Keratinocyte (primary cell): ENCODE data around the gene ELOVL7. TPM values are rescaled to one million over a fixed set of nuclear protein-coding genes. Genes with fewer than 3 reads are reported as not detected.

ENCODE experiments used
- DNase-seq: peaks from one replicate; pipeline ENCODE4 v3.0.0-alpha.2; 2011; ENCODE audit warnings: low read depth, missing footprints, low spot score
- FAIRE-seq: peaks from 2 replicates; lab custom pipeline; 2011; peaks lifted over from hg19 to GRCh38; lab: Jason Lieb, UNC
- H2AFZ ChIP-seq: 2 replicates; pipeline ENCODE4 v1.6.0; 2012; ENCODE audit warnings: low read length, control low read depth, inconsistent platforms; ENCODE audit not compliant: control insufficient read depth
- H3K27ac ChIP-seq: 2 replicates; pipeline ENCODE4 v1.5.1; 2011; ENCODE audit warnings: low read length; ENCODE audit not compliant: control insufficient read depth, insufficient read depth
- H3K27me3 ChIP-seq: 3 replicates; pipeline ENCODE4 v1.6.0; 2011; ENCODE audit warnings: low read length; ENCODE audit not compliant: control insufficient read depth, insufficient read depth; ENCODE audit errors: extremely low read depth
- H3K36me3 ChIP-seq, 2 experiments: 2 replicates in 1 of 2; 3 replicates in 1 of 2; pipeline ENCODE4 v1.5.1; 2011; ENCODE audit warnings: low read length in 2 of 2, mild to moderate bottlenecking in 1 of 2; ENCODE audit not compliant: control insufficient read depth in 2 of 2, insufficient read depth in 2 of 2; ENCODE audit errors: extremely low read depth in 1 of 2
- H3K4me1 ChIP-seq: 3 replicates; pipeline ENCODE4 v1.5.1; 2011; ENCODE audit warnings: low read length; ENCODE audit not compliant: control insufficient read depth, insufficient read depth; ENCODE audit errors: extremely low read depth
- H3K4me2 ChIP-seq: 3 replicates; pipeline ENCODE4 v1.6.0; 2011; ENCODE audit warnings: low read depth, low read length; ENCODE audit not compliant: control insufficient read depth, insufficient read depth; ENCODE audit errors: extremely low read depth
- H3K4me3 ChIP-seq, 3 experiments: fragments of 200-600 bp in 1 of 3; sonication (generic) in 1 of 3; 2 replicates in 2 of 3; 3 replicates in 1 of 3; pipeline ENCODE4 v1.5.1; 2011 to 2016; ENCODE audit warnings: low read length in 3 of 3, mild to moderate bottlenecking in 3 of 3, control low read depth in 2 of 3, inconsistent platforms in 1 of 3, low read depth in 1 of 3, mixed read lengths in 1 of 3, mixed run types in 1 of 3, moderate library complexity in 1 of 3; ENCODE audit not compliant: control insufficient read depth in 2 of 3, insufficient read depth in 2 of 3; ENCODE audit errors: extremely low read depth in 1 of 3
- H3K79me2 ChIP-seq: 2 replicates; pipeline ENCODE4 v1.6.0; 2012; ENCODE audit warnings: low read length; ENCODE audit not compliant: control insufficient read depth, insufficient read depth
- H3K9ac ChIP-seq: 3 replicates; pipeline ENCODE4 v1.6.0; 2011; ENCODE audit warnings: low read length; ENCODE audit not compliant: control insufficient read depth, insufficient read depth; ENCODE audit errors: extremely low read depth
- H3K9me1 ChIP-seq: 3 replicates; pipeline ENCODE4 v1.6.0; 2011; ENCODE audit warnings: low read length; ENCODE audit not compliant: control insufficient read depth, insufficient read depth; ENCODE audit errors: extremely low read depth
- H3K9me3 ChIP-seq: 2 replicates; pipeline ENCODE4 v1.5.1; 2012; ENCODE audit warnings: low read depth, low read length; ENCODE audit not compliant: control insufficient read depth
- H4K20me1 ChIP-seq: 3 replicates; pipeline ENCODE4 v1.6.0; 2011; ENCODE audit warnings: low read length; ENCODE audit not compliant: control insufficient read depth, insufficient read depth; ENCODE audit errors: extremely low read depth
- EZH2 ChIP-seq: IDR thresholded peaks from one replicate; pipeline ENCODE4 v1.6.1; 2012; ENCODE audit warnings: inconsistent platforms, mild to moderate bottlenecking, low read length, moderate library complexity
- dilution Hi-C: fragments of 300-500 bp; cut with MboI; formaldehyde crosslinking; loops from one replicate; pipeline ENCODE4 v1.7.0; 2020; ENCODE audit warnings: low sequenced_read_pairs; ENCODE audit not compliant: extremely low pct_ligation_motif_present
- polyA plus RNA-seq, 5 experiments: library from polyadenylated mRNA; depleted of rRNA in 3 of 5; stranded (reverse) in 3 of 5; stranded (forward) in 1 of 5; unstranded in 1 of 5; fragments of >200 nt; gene quantifications; 1 replicate in 1 of 5; 2 replicates in 3 of 5; 3 replicates in 1 of 5; pipeline versions ENCODE4 v1.2.1 to v1.2.3, GENCODE V29; 2011 to 2012; ENCODE audit warnings: missing spikeins in 2 of 5, low read depth in 1 of 5, low replicate concordance in 1 of 5
- TF ChIP-seq, protein P1 (sequence below), 3 experiments: IDR thresholded peaks in 1 of 3; conservative IDR thresholded peaks in 1 of 3; optimal IDR thresholded peaks in 1 of 3; 2 replicates in 2 of 3; 3 replicates in 1 of 3; pipeline versions ENCODE3 to v1.5.1; 2011; ENCODE audit warnings: low read length in 3 of 3, mild to moderate bottlenecking in 3 of 3, moderate library complexity in 2 of 3, control low read depth in 1 of 3, inconsistent platforms in 1 of 3; ENCODE audit not compliant: insufficient read depth in 2 of 3; ENCODE audit errors: extremely low read depth in 1 of 3

Gene ELOVL7
- polyA plus RNA-seq, 1 donor (not counting 4 experiments of a cell fraction or from before 2014, with no cell fraction given): 12.0 TPM

DNA sequence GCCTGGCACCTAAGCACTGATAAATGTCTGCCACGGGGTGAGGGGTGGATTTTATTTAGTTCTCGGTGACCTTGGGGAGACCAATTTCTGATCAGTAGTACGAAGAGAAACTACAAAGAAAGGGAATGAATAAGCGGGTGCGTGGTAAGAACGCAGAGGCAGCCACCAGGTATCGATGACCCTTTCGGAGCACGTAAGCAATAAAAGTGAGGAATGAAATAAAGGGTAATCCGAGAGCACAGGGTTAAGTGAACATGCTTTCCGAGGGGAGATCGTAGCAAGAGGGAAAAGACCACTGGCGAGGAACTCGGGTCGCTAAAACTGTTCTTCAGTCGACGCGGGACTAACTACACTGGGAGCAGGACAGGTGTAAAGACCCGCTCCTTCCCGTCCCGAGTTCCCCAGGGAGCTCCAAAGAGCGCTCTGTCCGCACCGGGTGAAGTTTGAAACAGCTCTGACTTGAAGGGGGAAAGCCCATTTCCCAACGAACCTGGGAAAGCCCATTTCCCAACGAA lies 1.1 kb downstream of the ELOVL7 start:
- DNase-seq (no peak), FAIRE-seq (no peak)
- Histone ChIP-seq H3K9me1 (no peaks in the 10 kb centered on the region), H3K4me1 (peaks cover 10% of the 10 kb centered on the region), H3K4me2 (peak overlapping the region; percentile 67), H3K9ac (peak overlapping the region; percentile 68), H3K27ac (no peak overlapping the region), H2AFZ (peak overlapping the region; percentile 74), H3K4me3 (peak overlapping the region; percentile 78 to 86 (median 80)), H3K79me2 (no peaks in the 10 kb centered on the region), H3K9me3 (no peaks in the 10 kb centered on the region), H4K20me1 (no peaks in the 10 kb centered on the region), H3K36me3 (no peaks in the 10 kb centered on the region), H3K27me3 (no peaks in the 10 kb centered on the region)
- TF ChIP-seq EZH2: no peak
- TF ChIP-seq, protein P1, sequence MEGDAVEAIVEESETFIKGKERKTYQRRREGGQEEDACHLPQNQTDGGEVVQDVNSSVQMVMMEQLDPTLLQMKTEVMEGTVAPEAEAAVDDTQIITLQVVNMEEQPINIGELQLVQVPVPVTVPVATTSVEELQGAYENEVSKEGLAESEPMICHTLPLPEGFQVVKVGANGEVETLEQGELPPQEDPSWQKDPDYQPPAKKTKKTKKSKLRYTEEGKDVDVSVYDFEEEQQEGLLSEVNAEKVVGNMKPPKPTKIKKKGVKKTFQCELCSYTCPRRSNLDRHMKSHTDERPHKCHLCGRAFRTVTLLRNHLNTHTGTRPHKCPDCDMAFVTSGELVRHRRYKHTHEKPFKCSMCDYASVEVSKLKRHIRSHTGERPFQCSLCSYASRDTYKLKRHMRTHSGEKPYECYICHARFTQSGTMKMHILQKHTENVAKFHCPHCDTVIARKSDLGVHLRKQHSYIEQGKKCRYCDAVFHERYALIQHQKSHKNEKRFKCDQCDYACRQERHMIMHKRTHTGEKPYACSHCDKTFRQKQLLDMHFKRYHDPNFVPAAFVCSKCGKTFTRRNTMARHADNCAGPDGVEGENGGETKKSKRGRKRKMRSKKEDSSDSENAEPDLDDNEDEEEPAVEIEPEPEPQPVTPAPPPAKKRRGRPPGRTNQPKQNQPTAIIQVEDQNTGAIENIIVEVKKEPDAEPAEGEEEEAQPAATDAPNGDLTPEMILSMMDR (optimal IDR thresholded peaks at IDR 0.05 in 1 of 3, IDR thresholded peaks at IDR 0.05 in 1 of 3, conservative IDR thresholded peaks at IDR 0.05 in 1 of 3; ENCODE audit: extremely low read depth in 1 of 3, insufficient read depth in 2 of 3, low read length in 3 of 3): no peak
- dilution Hi-C loops: no loop called here

DNA sequence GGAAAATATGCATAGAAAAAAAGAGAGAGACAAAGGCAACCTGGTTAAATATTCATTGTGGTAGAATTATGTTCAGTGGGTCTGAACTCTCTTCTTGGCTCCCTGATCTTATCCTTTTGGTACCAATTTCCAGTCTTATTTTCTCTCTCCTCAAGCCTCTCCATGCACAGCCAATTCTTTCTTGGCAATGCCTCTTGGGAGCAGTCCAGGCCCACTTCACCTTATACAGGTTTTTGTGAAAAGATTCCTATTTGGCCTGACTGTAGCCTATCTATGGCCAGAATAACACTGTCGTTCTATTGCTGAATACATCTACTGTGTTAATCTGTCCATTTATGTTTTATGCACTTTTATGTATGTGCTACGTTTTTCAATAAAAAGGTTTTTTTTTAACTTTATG lies 2.7 kb downstream of the ELOVL7 start:
- Histone ChIP-seq H3K9ac (no peak overlapping the region), H3K4me3 (no peak overlapping the region), H3K9me1 (no peaks in the 10 kb centered on the region), H3K36me3 (no peaks in the 10 kb centered on the region), H3K4me2 (no peak overlapping the region), H3K79me2 (no peaks in the 10 kb centered on the region), H2AFZ (no peak overlapping the region), H3K4me1 (peaks cover 14% of the 10 kb centered on the region), H3K9me3 (no peaks in the 10 kb centered on the region), H4K20me1 (no peaks in the 10 kb centered on the region), H3K27ac (no peak overlapping the region), H3K27me3 (no peaks in the 10 kb centered on the region)
- TF ChIP-seq, protein P1 (optimal IDR thresholded peaks at IDR 0.05 in 1 of 3, IDR thresholded peaks at IDR 0.05 in 1 of 3, conservative IDR thresholded peaks at IDR 0.05 in 1 of 3; ENCODE audit: extremely low read depth in 1 of 3, insufficient read depth in 2 of 3, low read length in 3 of 3): no peak
- no peak for TF ChIP-seq EZH2
- dilution Hi-C loops: no loop called here
- no peak for DNase-seq
- FAIRE-seq: no peak
